ENCODE data around the gene LMTK2.

LMTK2 gene

DNA sequence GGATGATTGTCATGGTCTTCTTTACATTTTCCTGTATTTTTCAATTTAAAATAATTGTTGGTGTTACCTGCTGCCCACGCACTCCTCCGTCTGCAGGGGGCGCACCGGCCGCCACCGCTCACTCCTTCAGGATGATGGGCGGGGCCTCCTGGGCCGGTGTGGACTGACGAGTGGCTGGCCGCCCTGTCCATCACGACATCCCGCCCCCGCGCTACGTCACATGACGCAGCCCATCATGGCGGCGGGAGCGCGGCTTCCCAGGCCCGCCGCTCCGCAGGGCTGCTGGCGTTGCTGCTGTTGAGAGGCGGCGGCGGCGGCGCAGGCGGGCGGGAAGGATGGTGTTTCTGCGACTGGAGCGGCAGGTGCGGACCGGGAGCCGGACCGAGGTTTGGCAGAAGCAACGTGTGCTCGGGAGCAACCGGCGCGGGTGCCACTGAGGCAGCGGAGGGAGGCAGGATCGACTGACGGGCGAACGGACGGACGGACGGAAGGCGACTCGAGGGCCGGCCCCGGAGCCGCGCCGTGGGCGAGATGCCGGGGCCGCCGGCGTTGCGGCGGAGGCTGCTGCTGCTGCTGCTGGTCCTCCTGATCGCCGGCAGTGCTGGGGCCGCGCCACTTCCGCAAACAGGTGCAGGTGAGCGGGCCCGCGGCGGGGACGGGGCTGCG lies at the start of gene LMTK2:
Gene LMTK2 (plus strand): TSS at position 216 of the 666 bp plus-strand sequence. CDS start 316 bp downstream, at position 532.
- peak within 1 kb of the TSS; percentile 88 for H3K27ac ChIP-seq

DNA sequence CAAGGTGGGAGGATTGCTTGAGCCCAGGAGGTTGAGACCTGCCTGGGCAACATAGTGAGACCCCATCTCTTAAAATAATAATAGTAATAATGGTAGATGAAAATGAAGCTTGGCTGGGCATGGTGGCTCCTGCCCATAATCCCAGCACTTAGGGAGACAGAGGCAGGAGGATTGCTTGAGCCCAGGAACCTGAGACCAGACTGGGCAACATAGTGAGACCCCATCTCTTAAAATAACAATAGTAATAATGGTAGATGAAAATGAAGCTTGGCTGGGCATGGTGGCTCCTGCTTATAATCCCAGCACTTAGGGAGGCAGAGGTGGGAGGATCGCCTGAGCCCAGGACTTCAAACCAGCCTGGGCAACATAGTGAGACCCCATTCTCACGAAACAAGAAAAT lies 49.5 kb upstream of the LMTK2 start:
- H3K27ac ChIP-seq: no peak overlapping the region
- TF ChIP-seq, protein P1, sequence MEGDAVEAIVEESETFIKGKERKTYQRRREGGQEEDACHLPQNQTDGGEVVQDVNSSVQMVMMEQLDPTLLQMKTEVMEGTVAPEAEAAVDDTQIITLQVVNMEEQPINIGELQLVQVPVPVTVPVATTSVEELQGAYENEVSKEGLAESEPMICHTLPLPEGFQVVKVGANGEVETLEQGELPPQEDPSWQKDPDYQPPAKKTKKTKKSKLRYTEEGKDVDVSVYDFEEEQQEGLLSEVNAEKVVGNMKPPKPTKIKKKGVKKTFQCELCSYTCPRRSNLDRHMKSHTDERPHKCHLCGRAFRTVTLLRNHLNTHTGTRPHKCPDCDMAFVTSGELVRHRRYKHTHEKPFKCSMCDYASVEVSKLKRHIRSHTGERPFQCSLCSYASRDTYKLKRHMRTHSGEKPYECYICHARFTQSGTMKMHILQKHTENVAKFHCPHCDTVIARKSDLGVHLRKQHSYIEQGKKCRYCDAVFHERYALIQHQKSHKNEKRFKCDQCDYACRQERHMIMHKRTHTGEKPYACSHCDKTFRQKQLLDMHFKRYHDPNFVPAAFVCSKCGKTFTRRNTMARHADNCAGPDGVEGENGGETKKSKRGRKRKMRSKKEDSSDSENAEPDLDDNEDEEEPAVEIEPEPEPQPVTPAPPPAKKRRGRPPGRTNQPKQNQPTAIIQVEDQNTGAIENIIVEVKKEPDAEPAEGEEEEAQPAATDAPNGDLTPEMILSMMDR (conservative IDR thresholded peaks at IDR 0.05): no peak

More for the DNA sequence above, at the start of gene LMTK2:
- TF ChIP-seq, protein P1 (conservative IDR thresholded peaks at IDR 0.05): peak; percentile 99

DNA sequence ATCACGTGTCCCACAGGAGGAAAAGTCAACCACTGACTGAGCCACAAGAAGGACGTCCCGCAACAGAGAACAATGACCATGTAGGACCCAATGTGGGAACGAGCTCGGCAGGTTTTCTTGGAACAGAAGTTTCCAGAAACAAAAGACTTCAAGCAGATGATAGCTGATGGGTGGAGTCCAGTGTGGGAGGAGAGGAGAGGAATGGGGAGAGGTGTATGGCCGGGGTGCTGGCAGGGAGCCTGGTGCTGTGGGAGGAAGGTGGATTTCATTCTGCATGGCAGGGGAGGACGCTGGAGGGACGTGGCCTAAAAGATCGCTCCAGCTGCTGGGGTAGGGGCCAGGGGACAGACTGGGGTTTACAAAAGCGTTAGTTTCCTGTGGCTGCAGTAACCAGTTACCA lies 48.5 kb upstream of the LMTK2 start:
- TF ChIP-seq, protein P1 (conservative IDR thresholded peaks at IDR 0.05): no peak
- no peak overlapping the region for H3K27ac ChIP-seq

DNA sequence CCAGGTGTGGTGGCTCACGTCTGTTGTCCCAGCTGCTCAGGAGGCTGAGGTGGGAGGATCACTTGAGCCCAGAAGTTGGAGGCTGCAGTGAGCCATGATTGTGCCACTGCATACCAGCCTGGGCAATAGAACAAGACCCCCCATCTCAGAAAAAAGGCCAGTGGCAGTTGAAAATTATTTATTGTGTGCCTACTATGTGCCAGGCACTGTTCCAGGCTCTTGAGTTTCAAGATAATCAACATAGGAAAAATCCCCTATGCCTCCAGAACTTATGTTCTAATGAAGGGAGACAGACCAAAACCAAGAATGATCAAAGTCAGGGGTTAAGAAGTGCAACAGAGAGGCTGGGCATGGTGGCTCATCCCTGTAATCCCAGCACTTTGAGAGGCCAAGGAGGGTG lies 42.4 kb upstream of the LMTK2 start:
- TF ChIP-seq, protein P1 (conservative IDR thresholded peaks at IDR 0.05): no peak
- H3K27ac ChIP-seq: no peak overlapping the region

DNA sequence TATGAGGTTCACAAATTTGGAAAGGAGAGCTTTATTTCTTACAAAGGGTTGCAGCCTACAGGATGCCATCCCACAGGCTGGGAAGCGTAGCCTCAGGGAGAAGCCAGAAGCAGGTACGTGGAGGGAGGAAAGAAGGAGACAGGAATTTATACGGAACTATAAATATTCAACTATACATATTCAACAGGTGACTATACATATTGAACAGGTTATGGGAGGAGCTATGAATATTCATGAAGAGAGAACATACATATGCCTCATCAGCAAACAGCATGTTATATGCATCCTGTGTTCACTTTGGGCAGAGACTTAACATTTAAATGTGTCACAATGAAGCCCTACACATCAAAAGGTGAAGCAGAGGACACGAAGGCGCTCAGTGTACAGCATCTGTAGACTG lies 40.5 kb upstream of the LMTK2 start:
- H3K27ac ChIP-seq: no peak overlapping the region
- TF ChIP-seq, protein P1 (conservative IDR thresholded peaks at IDR 0.05): no peak

DNA sequence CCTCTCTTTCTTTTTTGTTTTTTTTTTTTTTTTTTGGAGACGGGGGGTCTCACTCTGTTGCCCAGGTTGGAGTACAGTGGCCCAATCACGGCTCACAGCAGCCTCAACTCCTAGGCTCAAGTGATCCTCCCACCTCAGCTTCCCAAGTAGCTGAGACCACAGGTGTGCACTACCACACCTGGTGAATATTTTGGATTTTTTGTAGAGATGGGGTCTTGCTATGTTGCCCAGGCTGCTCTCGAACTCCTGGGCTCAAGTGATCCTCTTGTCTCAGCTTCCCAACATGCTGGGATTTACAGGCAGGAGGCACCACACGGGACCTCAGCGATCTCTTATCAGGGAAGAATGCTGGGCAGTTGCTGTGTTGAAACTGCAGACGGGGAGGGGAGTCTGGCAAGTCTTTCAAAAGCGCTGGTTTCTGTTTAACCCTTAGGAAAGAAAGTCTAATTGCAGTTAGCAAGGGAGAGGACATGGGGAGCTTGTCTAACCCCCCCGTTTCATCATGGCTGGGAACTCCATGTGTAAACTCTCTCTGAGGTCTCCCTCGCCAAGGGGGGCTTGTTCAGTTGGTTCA lies 39.6 kb upstream of the LMTK2 start:
- TF ChIP-seq, protein P1 (conservative IDR thresholded peaks at IDR 0.05): no peak
- no peak overlapping the region for H3K27ac ChIP-seq

DNA sequence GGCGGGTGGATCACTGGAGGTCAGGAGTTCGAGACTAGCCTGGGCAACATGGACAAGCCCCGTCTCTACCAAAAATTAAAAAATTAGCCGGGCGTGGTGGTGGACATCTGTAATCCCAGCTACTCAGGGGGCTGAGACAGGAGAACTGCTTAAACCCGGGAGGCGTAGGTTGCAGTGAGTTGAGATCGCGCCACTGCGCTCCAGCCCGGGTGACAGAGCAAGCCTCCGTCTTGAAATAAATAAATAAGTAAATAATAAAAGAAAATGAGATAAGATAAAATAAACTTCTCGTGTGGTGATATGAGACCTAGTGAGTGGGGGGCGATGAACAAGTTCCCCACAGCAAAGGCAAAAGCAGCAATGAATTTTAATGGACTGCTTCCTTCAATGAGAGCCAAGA lies 33.6 kb upstream of the LMTK2 start:
- no peak overlapping the region for H3K27ac ChIP-seq

More for the DNA sequence above, 33.6 kb upstream of the LMTK2 start:
- TF ChIP-seq, protein P1 (conservative IDR thresholded peaks at IDR 0.05): no peak
